ENCODE measurements around the gene PSKH1. TPM values are rescaled to one million over a fixed set of nuclear protein-coding genes. Genes with fewer than 3 reads are reported as not detected.
A peak's percentile ranks its signal among the peaks of the same experiment; 100 is the strongest.

Gene PSKH1
- total and polyA plus RNA-seq, 9 of the 15 experiments (the other 6 are each of a cell fraction or from before 2014, with no cell fraction given) = 0.96 to 20.9 (median 9.4) TPM

DNA sequence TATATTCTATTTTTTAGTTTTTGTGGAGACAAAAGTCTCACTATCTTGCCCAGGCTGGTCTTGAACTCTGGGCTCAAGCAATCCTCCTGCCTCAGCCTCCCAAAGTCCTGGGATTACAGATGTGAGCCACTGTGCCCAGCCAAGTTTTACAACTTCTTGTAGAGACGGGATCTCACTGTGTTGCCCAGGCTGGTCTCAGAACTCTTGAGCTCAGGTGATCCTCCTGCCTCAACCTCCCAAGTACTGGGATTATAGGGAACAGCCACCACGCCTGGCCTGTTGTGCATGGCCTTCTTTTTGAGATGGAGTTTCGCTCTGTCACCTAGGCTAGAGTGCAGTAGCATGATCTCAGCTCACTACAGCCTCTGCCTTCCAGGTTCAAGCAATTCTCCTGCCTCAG, 39.4 kb upstream of the PSKH1 start:
- no peak overlapping the region for H3K9ac ChIP-seq (ENCODE audit: insufficient read depth in 1 of 2, low read depth in 2 of 2, low read length in 2 of 2)
- no TSS peak for BruUV-seq (replicated peaks)
- intact Hi-C loops (cut with micrococcal nuclease) = no loop called here
- TF ChIP-seq AFF1 (IDR thresholded peaks at IDR 0.05; ENCODE audit: low read depth in 1 of 2, partially characterized antibody in 2 of 2) (no peak), ZNF79 (CRISPR knock-in tag; IDR thresholded peaks at IDR 0.05; ENCODE audit: low read depth) (no peak), KLF10 (CRISPR knock-in tag; IDR thresholded peaks at IDR 0.05) (no peak), MAZ (CRISPR knock-in tag; conservative IDR thresholded peaks at IDR 0.05 in 1 of 2, IDR thresholded peaks at IDR 0.05 in 1 of 2) (no peak), ZNF121 (CRISPR knock-in tag; conservative IDR thresholded peaks at IDR 0.05) (peak; percentile 53; the same call in 1 of the 2 replicates), BRF2 (IDR thresholded peaks at IDR 0.05; ENCODE audit: borderline replicate concordance, insufficient read depth, insufficient read length) (no peak), RBFOX2 (IDR thresholded peaks at IDR 0.05; ENCODE audit: low read depth, low read length) (no peak), ZBTB8A (IDR thresholded peaks at IDR 0.05; ENCODE audit: partially characterized antibody) (no peak)
- no peak for DNase-seq (ENCODE audit: extremely low read depth in 1 of 4, low spot score in 3 of 4)
- peaks cover 52% of the 10 kb centered on the region for H3K36me3 ChIP-seq (ENCODE audit: control insufficient read depth, insufficient read depth, low read length)
- WGBS (ENCODE audit: insufficient coverage, low coverage, missing lambda C conversion rate) = 95% methylated on average over 3 of the region's 3 CpGs
- in situ Hi-C loops (cut with MboI) = no loop called here
- peaks cover 25% of the 10 kb centered on the region for H4K20me1 ChIP-seq (replicated peaks; ENCODE audit: control insufficient read depth, insufficient read depth, low read length)
- no peak overlapping the region for H2AFZ ChIP-seq (ENCODE audit: low read depth, low read length)
- H3K9me1 ChIP-seq (ENCODE audit: control insufficient read depth, insufficient read depth, low read length) = peaks cover 11% of the 10 kb centered on the region
- H3K27ac ChIP-seq (ENCODE audit: extremely low read depth, low read depth, low read length) = no peak overlapping the region; the same call in 2 of the 3 replicates
- H3K9me3 ChIP-seq (replicated peaks; ENCODE audit: control insufficient read depth, insufficient read depth, low read depth, low read length) = no peaks in the 10 kb centered on the region
- FAIRE-seq = no peak
- no peak overlapping the region for H3K4me3 ChIP-seq
- H3K4me1 ChIP-seq (replicated peaks in 1 of 2; ENCODE audit: control insufficient read depth in 2 of 2, insufficient read depth in 2 of 2, low read length in 2 of 2) = peaks cover 8 to 20% of the 10 kb centered on the region in 2 experiments
- H3K27me3 ChIP-seq (ENCODE audit: control insufficient read depth in 2 of 2, insufficient read depth in 2 of 2, low read length in 2 of 2) = no peaks in the 10 kb centered on the region
- H3K4me2 ChIP-seq (ENCODE audit: insufficient read depth, low read length) = no peak overlapping the region
- peaks cover 89% of the 10 kb centered on the region for H3K79me2 ChIP-seq (ENCODE audit: control insufficient read depth, insufficient read depth, low read length)
- ChIA-PET CTCF (ENCODE audit: low intra/inter-chr PET ratio) (no interaction called here), POLR2A (interaction anchor here (0.8 kb wide), 1 partner anchor 10 kb away, joined by 3 read pairs; no protein-coding TSS in a partner anchor)
- no peak for ATAC-seq
